Hematopoietic multipotent progenitor cell treated with erythropoietin and hydrocortisone succinate and interleukin-3 and kit ligand, for 6 days (in vitro differentiated cells): Measurements from ENCODE around the gene NFYA.

Source experiments
- DNase-seq: peaks from one replicate; pipeline ENCODE4 v3.0.0-alpha.2; 2015

NFYA gene

GRCh38 chr6:41047306-41047705 is 25.5 kb upstream of the NFYA start:
- DNase-seq, result no peak

- no peak for DNase-seq
These were observed 24.7 kb upstream of the NFYA start for GRCh38 chr6:41047745-41048732.

- no peak for DNase-seq
These were observed 23.3 kb upstream of the NFYA start for GRCh38 chr6:41049521-41049920.

- DNase-seq, result no peak
These were observed 22.8 kb upstream of the NFYA start for GRCh38 chr6:41049955-41050354.

- peak; percentile 61 for DNase-seq
These were observed 22.2 kb upstream of the NFYA start for GRCh38 chr6:41050536-41050935.

GRCh38 chr6:41051873-41052272 is 20.9 kb upstream of the NFYA start:
- DNase-seq, result peak; percentile 57

- no peak for DNase-seq
These were observed 19.7 kb upstream of the NFYA start, which contains the start of gene APOBEC2 for GRCh38 chr6:41053041-41053440. Gene APOBEC2, plus strand, starts transcription at chr6:41053202. Its CDS starts 146 bp downstream, at chr6:41053348.

GRCh38 chr6:41054511-41054910 is 18.3 kb upstream of the NFYA start:
- no peak for DNase-seq

- DNase-seq, result no peak
These were observed 17.6 kb upstream of the NFYA start for GRCh38 chr6:41055149-41055548.

GRCh38 chr6:41056768-41057490 is 15.8 kb upstream of the NFYA start:
- DNase-seq, result no peak

GRCh38 chr6:41058783-41059181 is 14.0 kb upstream of the NFYA start:
- no peak for DNase-seq

GRCh38 chr6:41059556-41059955 is 13.2 kb upstream of the NFYA start:
- no peak for DNase-seq

GRCh38 chr6:41061196-41061726 is 11.5 kb upstream of the NFYA start:
- DNase-seq, result no peak

GRCh38 chr6:41062056-41062455 is 10.7 kb upstream of the NFYA start:
- no peak for DNase-seq

- DNase-seq, result no peak
These were observed 8.9 kb upstream of the NFYA start for GRCh38 chr6:41063884-41064285.

- DNase-seq, result no peak
These were observed 7.9 kb upstream of the NFYA start for GRCh38 chr6:41064841-41065240.

GRCh38 chr6:41065550-41066026 is 7.2 kb upstream of the NFYA start:
- no peak for DNase-seq

- DNase-seq, result peak; percentile 91
These were observed 5.9 kb upstream of the NFYA start for GRCh38 chr6:41066867-41067304.

- DNase-seq, result no peak
These were observed 1.3 kb upstream of the NFYA start for GRCh38 chr6:41071501-41071922.

- peak; percentile 100 for DNase-seq
These were observed 595 bp upstream of the NFYA start, which contains the start of gene OARD1 for GRCh38 chr6:41071923-41072835. Gene OARD1, minus strand, starts transcription at chr6:41072356. Its CDS starts 722 bp downstream, at chr6:41071634.

GRCh38 chr6:41073203-41073967 is 611 bp downstream of the NFYA start:
- DNase-seq, result peak; percentile 93
